ENCODE data around the gene PIAS4. TPM values are rescaled to one million over a fixed set of nuclear protein-coding genes. Genes with fewer than 3 reads are reported as not detected.

PIAS4 gene
- polyA plus RNA-seq, 1 experiment: 9.0 TPM

DNA sequence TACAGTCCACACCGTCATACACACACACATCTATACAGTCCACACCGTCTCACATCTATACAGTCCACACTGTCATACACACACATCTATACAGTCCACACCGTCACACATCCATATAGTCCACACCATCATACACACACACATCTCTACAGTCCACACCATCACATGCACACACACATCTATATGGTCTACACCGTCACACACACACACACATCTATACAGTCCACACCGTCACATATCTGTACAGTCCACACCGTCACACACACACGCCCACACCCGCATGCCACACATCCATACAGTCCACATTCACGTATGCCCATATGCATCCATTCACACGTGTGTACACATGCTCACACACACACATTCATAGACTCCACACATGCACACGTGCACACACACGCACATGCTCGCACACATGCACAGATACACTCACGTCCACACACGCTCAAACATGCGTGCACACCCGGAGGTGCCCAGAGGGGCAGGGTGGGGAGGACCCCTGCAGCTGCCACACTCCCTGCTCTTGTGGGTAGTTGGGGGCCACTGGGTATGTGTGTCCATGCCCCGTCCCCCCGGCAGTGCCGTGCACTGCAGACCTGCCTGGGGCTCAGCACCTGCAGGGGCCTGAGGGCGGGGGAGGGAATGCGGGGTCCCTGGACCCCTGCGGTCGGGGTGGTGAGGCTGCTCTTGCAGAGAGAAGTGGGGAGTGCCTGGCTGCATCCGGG lies 29.2 kb downstream of the PIAS4 start:
- Histone ChIP-seq H3K4me3 (ENCODE audit: low read depth, low read length) (no peak overlapping the region), H3K9me3 (ENCODE audit: control insufficient read depth, insufficient read depth, low read length) (peaks cover 15% of the 10 kb centered on the region; the same call in 1 of the 2 replicates), H3K27me3 (ENCODE audit: control insufficient read depth, insufficient read depth, low read length) (no peaks in the 10 kb centered on the region), H3K27ac (ENCODE audit: low read depth, low read length) (no peak overlapping the region)
- TF ChIP-seq, protein P1, sequence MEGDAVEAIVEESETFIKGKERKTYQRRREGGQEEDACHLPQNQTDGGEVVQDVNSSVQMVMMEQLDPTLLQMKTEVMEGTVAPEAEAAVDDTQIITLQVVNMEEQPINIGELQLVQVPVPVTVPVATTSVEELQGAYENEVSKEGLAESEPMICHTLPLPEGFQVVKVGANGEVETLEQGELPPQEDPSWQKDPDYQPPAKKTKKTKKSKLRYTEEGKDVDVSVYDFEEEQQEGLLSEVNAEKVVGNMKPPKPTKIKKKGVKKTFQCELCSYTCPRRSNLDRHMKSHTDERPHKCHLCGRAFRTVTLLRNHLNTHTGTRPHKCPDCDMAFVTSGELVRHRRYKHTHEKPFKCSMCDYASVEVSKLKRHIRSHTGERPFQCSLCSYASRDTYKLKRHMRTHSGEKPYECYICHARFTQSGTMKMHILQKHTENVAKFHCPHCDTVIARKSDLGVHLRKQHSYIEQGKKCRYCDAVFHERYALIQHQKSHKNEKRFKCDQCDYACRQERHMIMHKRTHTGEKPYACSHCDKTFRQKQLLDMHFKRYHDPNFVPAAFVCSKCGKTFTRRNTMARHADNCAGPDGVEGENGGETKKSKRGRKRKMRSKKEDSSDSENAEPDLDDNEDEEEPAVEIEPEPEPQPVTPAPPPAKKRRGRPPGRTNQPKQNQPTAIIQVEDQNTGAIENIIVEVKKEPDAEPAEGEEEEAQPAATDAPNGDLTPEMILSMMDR (IDR thresholded peaks at IDR 0.05; ENCODE audit: low read depth, low read length): no peak
- DNase-seq (ENCODE audit: low read depth, low spot score): no peak
- ChIA-PET CTCF (no interaction called here), POLR2A (no interaction called here)

DNA sequence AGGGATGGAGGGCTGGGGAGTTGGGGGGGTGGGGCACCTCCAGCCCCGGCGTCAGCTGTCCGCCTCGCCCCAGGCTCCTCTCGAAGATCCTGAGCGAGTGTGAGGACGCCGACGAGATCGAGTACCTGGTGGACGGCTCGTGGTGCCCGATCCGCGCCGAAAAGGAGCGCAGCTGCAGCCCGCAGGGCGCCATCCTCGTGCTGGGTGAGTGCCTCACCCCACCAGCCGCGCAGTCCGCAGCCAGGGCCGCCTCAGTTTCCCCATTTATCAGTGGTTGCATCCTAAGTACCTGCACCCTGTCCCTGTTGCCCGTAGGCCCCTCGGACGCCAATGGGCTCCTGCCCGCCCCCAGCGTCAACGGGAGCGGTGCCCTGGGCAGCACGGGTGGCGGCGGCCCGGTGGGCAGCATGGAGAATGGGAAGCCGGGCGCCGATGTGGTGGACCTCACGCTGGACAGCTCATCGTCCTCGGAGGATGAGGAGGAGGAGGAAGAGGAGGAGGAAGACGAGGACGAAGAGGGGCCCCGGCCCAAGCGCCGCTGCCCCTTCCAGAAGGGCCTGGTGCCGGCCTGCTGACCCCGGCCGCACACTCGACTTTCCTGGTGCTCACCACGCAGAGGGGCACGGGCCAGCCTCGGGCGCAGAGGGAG lies 29.9 kb downstream of the PIAS4 start:
- ChIA-PET CTCF (no interaction called here), POLR2A (no interaction called here)
- Histone ChIP-seq H3K9me3 (ENCODE audit: control insufficient read depth, insufficient read depth, low read length) (peaks cover 15% of the 10 kb centered on the region; the same call in 1 of the 2 replicates), H3K27ac (ENCODE audit: low read depth, low read length) (no peak overlapping the region), H3K27me3 (ENCODE audit: control insufficient read depth, insufficient read depth, low read length) (no peaks in the 10 kb centered on the region), H3K4me3 (ENCODE audit: low read depth, low read length) (no peak overlapping the region)
- TF ChIP-seq, protein P1 (IDR thresholded peaks at IDR 0.05; ENCODE audit: low read depth, low read length): no peak
- DNase-seq (ENCODE audit: low read depth, low spot score): no peak

DNA sequence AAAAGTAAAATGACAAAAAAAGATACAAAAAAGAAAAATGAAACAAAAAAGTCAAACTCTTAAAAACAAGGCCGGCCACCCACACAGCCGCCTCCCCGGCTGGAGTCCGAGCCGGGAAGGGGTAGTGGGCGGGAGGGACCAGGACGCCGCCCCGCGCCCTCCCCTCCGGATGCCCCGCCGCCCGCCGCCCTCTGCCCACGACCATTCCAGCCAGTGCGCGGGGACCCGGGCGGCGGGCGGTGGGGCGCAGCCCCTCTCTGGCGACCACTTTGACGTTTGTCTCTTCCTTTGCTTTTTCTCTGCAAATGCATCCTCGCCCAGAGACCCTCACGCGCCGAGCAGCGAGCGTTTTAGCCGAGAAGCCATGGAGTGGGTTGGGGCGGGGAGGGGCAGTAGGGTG lies 30.5 kb downstream of the PIAS4 start:
- ChIA-PET POLR2A (no interaction called here), CTCF (no interaction called here)
- Histone ChIP-seq H3K27ac (ENCODE audit: low read depth, low read length) (no peak overlapping the region), H3K9me3 (ENCODE audit: control insufficient read depth, insufficient read depth, low read length) (peaks cover 15% of the 10 kb centered on the region; the same call in 1 of the 2 replicates), H3K4me3 (ENCODE audit: low read depth, low read length) (no peak overlapping the region), H3K27me3 (ENCODE audit: control insufficient read depth, insufficient read depth, low read length) (no peaks in the 10 kb centered on the region)
- TF ChIP-seq, protein P1 (IDR thresholded peaks at IDR 0.05; ENCODE audit: low read depth, low read length): no peak
- DNase-seq (ENCODE audit: low read depth, low spot score): no peak

DNA sequence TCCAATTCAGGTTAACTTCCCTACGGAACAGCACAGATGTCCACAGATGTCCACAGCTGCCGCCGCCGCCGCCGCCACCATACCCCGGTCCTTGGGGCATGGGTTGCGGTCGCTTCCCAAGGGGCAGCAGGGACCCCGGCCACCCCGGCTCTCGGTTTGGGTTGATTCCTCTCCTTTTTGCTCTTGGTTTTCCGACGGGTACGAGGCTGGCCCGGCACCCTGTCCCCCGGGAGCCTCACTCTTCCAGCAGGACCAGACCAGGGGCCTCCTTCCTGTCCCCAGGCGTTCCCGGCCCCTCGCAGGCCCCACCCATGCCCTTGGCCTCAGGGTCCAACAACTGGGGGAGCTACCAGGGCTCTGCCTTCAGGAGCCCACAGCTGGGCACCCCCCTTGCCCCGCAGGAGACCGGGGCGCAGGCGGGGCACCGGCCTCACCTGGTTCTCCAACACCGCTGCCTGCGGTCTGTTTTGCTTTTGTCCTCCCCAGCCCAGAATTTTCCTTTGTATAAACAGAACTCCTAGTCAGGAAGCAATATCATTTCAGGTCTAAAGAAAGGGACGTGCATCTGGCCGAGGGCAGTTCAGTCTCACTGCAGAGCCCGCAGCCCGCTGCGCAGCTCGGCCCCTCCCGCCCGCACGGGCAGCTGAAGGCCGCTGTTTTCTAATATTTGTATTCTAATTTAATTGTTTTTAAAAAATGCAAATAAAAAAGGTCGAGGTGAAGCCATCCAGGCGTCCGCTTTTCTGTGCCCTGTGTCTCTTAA lies 31.3 kb downstream of the PIAS4 start:
- CTCF ChIA-PET: no interaction called here
- peaks cover 15% of the 10 kb centered on the region; the same call in 1 of the 2 replicates for H3K9me3 ChIP-seq (ENCODE audit: control insufficient read depth, insufficient read depth, low read length)
- H3K27ac ChIP-seq (ENCODE audit: low read depth, low read length): no peak overlapping the region
- no peak overlapping the region for H3K4me3 ChIP-seq (ENCODE audit: low read depth, low read length)
- H3K27me3 ChIP-seq (ENCODE audit: control insufficient read depth, insufficient read depth, low read length): no peaks in the 10 kb centered on the region
- DNase-seq (ENCODE audit: low read depth, low spot score): no peak
- POLR2A ChIA-PET: no interaction called here
- TF ChIP-seq, protein P1 (IDR thresholded peaks at IDR 0.05; ENCODE audit: low read depth, low read length): no peak

Measured in AG04450 (cell line).